DND-41 (cell line): Measurements from ENCODE around the gene MKNK1.

Source experiments
- CTCF ChIP-seq: IDR thresholded peaks from 2 replicates; pipeline ENCODE4 v1.5.1; 2012; ENCODE audit warnings: borderline replicate concordance, low read length, moderate library complexity, mild to moderate bottlenecking; ENCODE audit not compliant: poor library complexity, severe bottlenecking; ENCODE audit errors: extremely low read depth
- EZH2 ChIP-seq: IDR thresholded peaks from 3 replicates; pipeline ENCODE4 v1.6.1; 2012; ENCODE audit warnings: borderline replicate concordance, low read depth, mild to moderate bottlenecking, moderate library complexity, low read length, inconsistent platforms; ENCODE audit not compliant: severe bottlenecking

GRCh38 chr1:46606255-46606965 is 2.3 kb upstream of the MKNK1 start:
- TF ChIP-seq CTCF (no peak), EZH2 (no peak)
